HG02610 (cell line): ENCODE data around the gene RAD18.

Source experiments
- ATAC-seq: cut with Tn5 transposase; IDR thresholded peaks from one replicate; pipeline ENCODE4 v1.9.1; 2021; ENCODE audit warnings: mild to moderate bottlenecking, moderate library complexity; ENCODE audit not compliant: unreplicated experiment

Gene RAD18

DNA sequence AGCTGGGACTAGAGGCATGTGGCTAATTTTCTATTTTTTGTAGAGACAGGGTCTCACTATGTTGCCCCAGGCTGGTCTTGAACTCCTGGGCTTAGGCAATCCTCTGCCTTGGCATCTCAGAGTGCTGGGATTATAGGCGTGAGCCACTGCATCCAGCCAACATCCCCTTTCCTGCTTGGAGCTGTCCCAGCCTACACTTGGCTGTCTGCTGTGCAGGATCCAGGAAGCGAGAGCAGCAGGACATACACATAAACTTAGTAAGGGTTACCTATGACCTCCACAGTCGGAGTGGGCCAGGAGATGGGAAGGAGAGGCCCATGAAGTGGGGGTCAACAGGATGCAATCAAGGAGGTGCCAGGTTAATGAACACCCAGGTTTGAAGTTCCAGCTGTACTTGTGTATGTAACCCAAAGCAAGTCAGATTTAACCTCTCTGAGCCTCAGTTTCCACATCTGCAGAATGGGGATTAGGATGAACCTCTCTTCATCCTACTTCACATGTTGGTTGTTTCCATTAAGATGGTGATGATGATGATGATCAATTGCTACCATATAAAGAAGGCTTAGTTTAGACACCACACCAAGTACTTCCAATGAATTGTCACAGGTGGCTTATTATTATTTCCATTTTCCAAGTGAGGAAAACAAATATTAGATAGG lies 124.4 kb downstream of the RAD18 start:
- ATAC-seq, result no peak

DNA sequence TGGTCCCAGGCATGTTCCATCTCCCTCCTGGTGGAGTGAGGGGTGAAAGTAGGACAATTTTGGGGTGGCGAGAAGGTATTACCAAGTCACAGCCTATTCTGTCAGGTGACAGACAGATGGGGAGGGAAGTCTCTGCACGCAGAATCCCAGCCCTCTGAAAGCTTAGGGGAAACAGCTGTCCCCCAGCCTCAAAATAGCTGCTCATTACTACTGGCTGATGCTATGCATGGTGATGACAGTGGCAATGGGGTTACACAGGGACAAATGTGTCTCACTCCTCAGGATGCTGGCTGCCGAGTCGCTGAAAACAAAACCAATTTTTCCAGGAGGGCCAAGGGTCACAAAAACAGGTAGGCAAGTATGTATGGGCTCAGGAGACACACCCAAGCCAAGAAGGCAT lies 125.0 kb downstream of the RAD18 start:
- no peak for ATAC-seq

DNA sequence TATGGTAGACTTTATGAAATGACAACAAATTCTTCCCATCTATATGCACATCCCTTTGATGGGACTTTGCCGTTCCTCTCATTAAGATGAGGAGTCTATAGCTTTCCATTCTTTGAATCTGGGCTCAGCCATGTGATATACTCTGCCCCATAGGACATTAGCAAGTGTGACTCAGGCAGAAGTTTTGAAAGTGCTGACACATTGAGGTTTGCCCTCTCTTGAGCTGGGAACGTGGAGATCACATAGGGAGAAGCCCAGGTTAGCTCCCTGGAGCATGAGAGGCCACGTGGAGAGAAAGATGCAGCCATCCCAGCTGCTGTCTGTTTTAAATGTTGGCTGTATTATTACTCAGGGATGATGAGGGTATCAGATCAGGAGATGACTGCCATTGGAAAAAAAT lies 126.1 kb downstream of the RAD18 start:
- ATAC-seq, result no peak

DNA sequence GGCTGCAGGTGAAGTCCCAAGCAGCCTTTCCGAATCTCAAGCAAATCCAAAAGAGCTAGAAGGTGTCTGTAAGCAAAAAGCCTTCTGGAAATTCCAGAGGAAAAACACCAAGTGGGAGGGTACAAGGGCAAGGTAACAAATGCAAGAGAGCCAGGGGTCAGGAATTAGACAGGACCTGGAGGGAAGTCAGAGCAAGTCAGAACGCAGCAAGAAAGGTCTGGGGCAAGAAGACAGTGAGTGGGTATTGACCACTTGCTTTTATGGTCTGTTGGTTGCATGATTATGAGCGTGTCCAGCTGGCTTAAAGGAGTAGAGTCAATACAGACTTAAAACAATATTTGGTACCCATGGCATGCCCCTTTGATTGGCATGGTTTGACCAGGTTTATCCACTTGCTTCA lies 127.2 kb downstream of the RAD18 start:
- ATAC-seq, result no peak

DNA sequence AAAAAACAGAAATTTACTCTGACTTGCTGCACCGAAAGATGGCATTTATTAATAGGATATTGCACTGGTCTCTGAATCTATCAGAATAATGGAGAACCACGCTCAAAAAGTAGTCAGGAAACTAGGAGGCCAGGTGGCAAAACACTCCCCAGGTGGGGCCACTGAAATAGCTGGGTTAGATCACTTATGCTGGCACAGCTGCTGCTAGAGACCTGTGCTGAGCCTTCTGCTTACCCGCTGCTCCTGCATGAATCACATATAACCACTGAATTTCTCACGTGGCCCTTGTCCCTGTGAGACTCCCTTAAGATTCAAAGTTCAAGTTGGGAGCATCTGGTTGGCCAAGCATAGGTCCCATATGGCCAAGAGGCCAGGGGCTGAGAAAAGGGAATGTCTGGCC lies 127.9 kb downstream of the RAD18 start:
- no peak for ATAC-seq

DNA sequence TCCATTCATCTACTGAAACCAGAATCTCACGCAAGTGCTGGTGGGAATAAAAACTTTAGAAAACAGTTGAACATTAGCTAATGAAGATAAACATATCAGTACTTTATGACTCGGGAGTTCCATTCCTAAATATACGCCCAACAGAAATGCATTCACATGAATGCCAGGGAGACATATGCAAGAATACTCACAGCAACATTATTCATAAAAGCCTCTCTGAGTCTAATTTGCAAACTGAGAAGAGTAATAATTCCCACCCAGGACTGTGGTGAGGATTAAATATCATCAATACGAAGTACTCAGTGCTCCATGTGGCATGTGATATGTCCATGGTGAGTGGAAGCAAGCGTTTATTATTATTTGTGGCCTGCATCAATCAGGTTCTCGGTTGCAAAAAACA lies 128.3 kb downstream of the RAD18 start:
- ATAC-seq, result no peak

DNA sequence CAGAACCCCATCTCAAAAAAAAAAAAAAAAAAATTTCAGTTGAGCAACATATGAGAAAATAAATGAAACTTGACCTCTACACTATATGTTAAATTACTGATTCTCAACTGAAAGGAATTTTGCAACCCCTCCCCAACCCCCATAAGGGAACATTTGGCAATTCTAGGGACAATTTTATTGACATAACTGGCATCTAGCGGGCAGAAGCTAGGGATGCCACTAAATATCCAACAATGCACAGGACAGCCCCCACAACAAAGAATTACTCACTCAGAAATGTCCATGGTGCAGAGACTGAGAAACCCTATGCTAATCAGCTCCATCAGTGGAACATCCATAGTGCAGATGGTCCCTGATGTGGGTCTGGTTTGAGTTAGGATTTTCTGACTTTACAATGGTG lies 135.6 kb downstream of the RAD18 start:
- ATAC-seq, result no peak
